Hematopoietic multipotent progenitor cell treated with erythropoietin and hydrocortisone succinate and interleukin-3 and kit ligand, for 6 days (in vitro differentiated cells): ENCODE data around the gene DNAAF8.

Experiments used
- DNase-seq: peaks from one replicate; pipeline ENCODE4 v3.0.0-alpha.2; 2015

Gene DNAAF8

GRCh38 chr16:4695473-4696171 lies 38.7 kb upstream of the DNAAF8 start:
- no peak for DNase-seq

GRCh38 chr16:4696172-4696904 lies 38.0 kb upstream of the DNAAF8 start:
- DNase-seq, result peak; percentile 45

GRCh38 chr16:4696905-4697847 lies 37.2 kb upstream of the DNAAF8 start:
- no peak for DNase-seq

GRCh38 chr16:4697848-4698291 lies 36.5 kb upstream of the DNAAF8 start:
- no peak for DNase-seq

- no peak for DNase-seq
Measured at GRCh38 chr16:4698321-4699045, 35.9 kb upstream of the DNAAF8 start.

GRCh38 chr16:4699046-4699556 lies 35.2 kb upstream of the DNAAF8 start:
- no peak for DNase-seq

GRCh38 chr16:4700380-4700996 lies 33.8 kb upstream of the DNAAF8 start:
- DNase-seq, result no peak

- DNase-seq, result no peak
Measured at GRCh38 chr16:4700997-4701743, 33.2 kb upstream of the DNAAF8 start.

GRCh38 chr16:4701791-4702465 lies 32.4 kb upstream of the DNAAF8 start:
- DNase-seq, result no peak

- DNase-seq, result no peak
Measured at GRCh38 chr16:4702466-4702808, 31.9 kb upstream of the DNAAF8 start.

- DNase-seq, result no peak
Measured at GRCh38 chr16:4703906-4704305, 30.4 kb upstream of the DNAAF8 start.

- DNase-seq, result no peak
Measured at GRCh38 chr16:4704491-4704890, 29.8 kb upstream of the DNAAF8 start.

- DNase-seq, result no peak
Measured at GRCh38 chr16:4704913-4705312, 29.4 kb upstream of the DNAAF8 start.

- no peak for DNase-seq
Measured at GRCh38 chr16:4706871-4707270, 27.5 kb upstream of the DNAAF8 start.

- DNase-seq, result no peak
Measured at GRCh38 chr16:4709481-4709880, 24.9 kb upstream of the DNAAF8 start.

GRCh38 chr16:4713663-4714501 lies 20.5 kb upstream of the DNAAF8 start:
- no peak for DNase-seq

- no peak for DNase-seq
Measured at GRCh38 chr16:4714996-4715395, 19.3 kb upstream of the DNAAF8 start.

- DNase-seq, result no peak
Measured at GRCh38 chr16:4718466-4718865, 15.9 kb upstream of the DNAAF8 start.

GRCh38 chr16:4723071-4723767 lies 11.1 kb upstream of the DNAAF8 start:
- no peak for DNase-seq
